ENCODE results near the gene STING1.

STING1 gene

GRCh38 chr5:139472386-139473030 is 10.1 kb downstream of the STING1 start:
- Histone ChIP-seq H3K36me3 (ENCODE audit: insufficient read depth, low read length) (peaks cover 8% of the 10 kb centered on the region; the same call in 1 of the 2 replicates), H2AFZ (ENCODE audit: low read length) (no peak overlapping the region), H3K4me2 (ENCODE audit: low read depth, low read length, poor library complexity, severe bottlenecking) (peak overlapping the region; percentile 87), H3K79me2 (ENCODE audit: insufficient read depth, low read length) (peaks cover 56% of the 10 kb centered on the region), H3K9me2 (replicated peaks; ENCODE audit: low read depth, low read length) (no peaks in the 10 kb centered on the region), H3K9ac (ENCODE audit: low read depth, low read length, poor library complexity, severe bottlenecking) (peak overlapping the region; percentile 95), H3K4me3 (ENCODE audit: low read length, poor library complexity, severe bottlenecking) (peak overlapping the region; percentile 82), H3K9me3 (ENCODE audit: insufficient read depth, low read depth, low read length) (no peaks in the 10 kb centered on the region), H3F3A (ENCODE audit: low read depth) (no peaks in the 10 kb centered on the region), H3K4me1 (ENCODE audit: insufficient read depth, low read length, poor library complexity, severe bottlenecking) (peaks cover 79% of the 10 kb centered on the region), H4K20me1 (ENCODE audit: insufficient read depth, low read length, poor library complexity, severe bottlenecking) (no peaks in the 10 kb centered on the region), H3K27me3 (ENCODE audit: insufficient read depth, low read length, poor library complexity, severe bottlenecking) (no peaks in the 10 kb centered on the region)
- TF ChIP-seq CTCF (conservative IDR thresholded peaks at IDR 0.05; ENCODE audit: low read length) (no peak), EZH2phosphoT487 (IDR thresholded peaks at IDR 0.05; ENCODE audit: borderline replicate concordance) (no peak)

GRCh38 chr5:139470821-139471300 is 11.7 kb downstream of the STING1 start, which contains the start of gene SMIM33:
SMIM33 (plus strand) TSS chr5:139471004; CDS start chr5:139471122, 118 bp downstream.
- Histone ChIP-seq H3K4me3 (ENCODE audit: low read length, poor library complexity, severe bottlenecking) (peak within 1 kb of the TSS; percentile 82), H3K4me1 (ENCODE audit: insufficient read depth, low read length, poor library complexity, severe bottlenecking) (peaks cover 65% of the 10 kb centered on the region), H3K27me3 (ENCODE audit: insufficient read depth, low read length, poor library complexity, severe bottlenecking) (no peaks in the 10 kb centered on the region), H2AFZ (ENCODE audit: low read length) (peak within 1 kb of the TSS; percentile 34; the same call in 1 of the 2 replicates), H3K9me3 (ENCODE audit: insufficient read depth, low read depth, low read length) (no peaks in the 10 kb centered on the region), H3K4me2 (ENCODE audit: low read depth, low read length, poor library complexity, severe bottlenecking) (peak within 1 kb of the TSS; percentile 87), H3F3A (ENCODE audit: low read depth) (no peaks in the 10 kb centered on the region), H3K79me2 (ENCODE audit: insufficient read depth, low read length) (peaks cover 43% of the 10 kb centered on the region), H3K9me2 (replicated peaks; ENCODE audit: low read depth, low read length) (no peaks in the 10 kb centered on the region), H4K20me1 (ENCODE audit: insufficient read depth, low read length, poor library complexity, severe bottlenecking) (no peaks in the 10 kb centered on the region), H3K9ac (ENCODE audit: low read depth, low read length, poor library complexity, severe bottlenecking) (peak within 1 kb of the TSS; percentile 95), H3K36me3 (ENCODE audit: insufficient read depth, low read length) (peaks cover 3% of the 10 kb centered on the region; the same call in 1 of the 2 replicates)
- TF ChIP-seq CTCF (conservative IDR thresholded peaks at IDR 0.05; ENCODE audit: low read length) (no peak), EZH2phosphoT487 (IDR thresholded peaks at IDR 0.05; ENCODE audit: borderline replicate concordance) (no peak)

- no peak overlapping the region for H3K4me2 ChIP-seq (ENCODE audit: low read depth, low read length, poor library complexity, severe bottlenecking)
- peaks cover 26% of the 10 kb centered on the region for H3K79me2 ChIP-seq (ENCODE audit: insufficient read depth, low read length)
- H4K20me1 ChIP-seq (ENCODE audit: insufficient read depth, low read length, poor library complexity, severe bottlenecking), result no peaks in the 10 kb centered on the region
These were observed 14.1 kb downstream of the STING1 start for GRCh38 chr5:139468421-139468931.

More at GRCh38 chr5:139468421-139468931, 14.1 kb downstream of the STING1 start:
- Histone ChIP-seq H3K27me3 (ENCODE audit: insufficient read depth, low read length, poor library complexity, severe bottlenecking) (no peaks in the 10 kb centered on the region), H3K36me3 (ENCODE audit: insufficient read depth, low read length) (no peaks in the 10 kb centered on the region), H3K9ac (ENCODE audit: low read depth, low read length, poor library complexity, severe bottlenecking) (no peak overlapping the region), H3K9me2 (replicated peaks; ENCODE audit: low read depth, low read length) (no peaks in the 10 kb centered on the region), H3K4me3 (ENCODE audit: low read length, poor library complexity, severe bottlenecking) (no peak overlapping the region), H2AFZ (ENCODE audit: low read length) (peak overlapping the region; percentile 2; the same call in 1 of the 2 replicates), H3K9me3 (ENCODE audit: insufficient read depth, low read depth, low read length) (no peaks in the 10 kb centered on the region), H3F3A (ENCODE audit: low read depth) (no peaks in the 10 kb centered on the region), H3K4me1 (ENCODE audit: insufficient read depth, low read length, poor library complexity, severe bottlenecking) (peaks cover 42% of the 10 kb centered on the region)
- TF ChIP-seq CTCF (conservative IDR thresholded peaks at IDR 0.05; ENCODE audit: low read length), result peak; percentile 46
- TF ChIP-seq EZH2phosphoT487 (IDR thresholded peaks at IDR 0.05; ENCODE audit: borderline replicate concordance), result no peak
